Endothelial cell (in vitro differentiated cells): ENCODE measurements around the gene CACNG8. TPM values are rescaled to one million over a fixed set of nuclear protein-coding genes. Genes with fewer than 3 reads are reported as not detected.
"Not testable (repeated sequence)": the region's sequence is repeated elsewhere in the genome, so short reads cannot be mapped to it uniquely, and the experiment has no call there.

Experiments
- DNase-seq: peaks from one replicate; pipeline ENCODE4 v3.0.0; 2021; ENCODE audit warnings: low spot score
- H3K27ac Mint-ChIP-seq: one replicate; pipeline ENCODE4 v1.8.0; 2021; ENCODE audit warnings: mixed read lengths, inconsistent platforms; ENCODE audit not compliant: unreplicated experiment
- H3K27me3 Mint-ChIP-seq: one replicate; pipeline ENCODE4 v1.8.0; 2021; ENCODE audit warnings: mild to moderate bottlenecking, moderate library complexity, mixed read lengths, inconsistent platforms; ENCODE audit not compliant: unreplicated experiment
- H3K36me3 Mint-ChIP-seq: one replicate; pipeline ENCODE4 v1.8.0; 2021; ENCODE audit warnings: mild to moderate bottlenecking, low read depth, mixed read lengths, inconsistent platforms; ENCODE audit not compliant: unreplicated experiment
- H3K4me1 Mint-ChIP-seq: one replicate; pipeline ENCODE4 v1.8.0; 2021; ENCODE audit warnings: mild to moderate bottlenecking, mixed read lengths, inconsistent platforms; ENCODE audit not compliant: unreplicated experiment
- H3K4me3 Mint-ChIP-seq: one replicate; pipeline ENCODE4 v1.8.0; 2021; ENCODE audit warnings: mild to moderate bottlenecking, mixed read lengths, inconsistent platforms; ENCODE audit not compliant: unreplicated experiment
- H3K9me3 Mint-ChIP-seq: one replicate; pipeline ENCODE4 v1.8.0; 2021; ENCODE audit warnings: mixed read lengths, inconsistent platforms; ENCODE audit not compliant: unreplicated experiment
- CTCF ChIP-seq: fragments of 200-600 bp; sonication (generic); IDR thresholded peaks from one replicate; pipeline ENCODE4 v1.5.0; 2021; ENCODE audit warnings: antibody characterized with exemption; ENCODE audit not compliant: unreplicated experiment
- total RNA-seq: library from RNA; stranded (reverse); fragmentation: NEBNext Ultra II Directional; extraction: Animal tissue kit (Norgen Biotek cat#: 25700); gene quantifications from one replicate; pipeline ENCODE4 v1.2.1, GENCODE V29; 2021; ENCODE audit not compliant: unreplicated experiment

Gene CACNG8
- total RNA-seq, 1 donor from 2014 or later = 12.9 TPM

GRCh38 chr19:53945998-53946397 lies 16.7 kb upstream of the CACNG8 start:
- Mint-ChIP-seq H3K4me1 (peaks cover 9% of the 10 kb centered on the region), H3K9me3 (no peaks in the 10 kb centered on the region), H3K27ac (no peak overlapping the region), H3K4me3 (peak overlapping the region; percentile 86), H3K36me3 (no peaks in the 10 kb centered on the region), H3K27me3 (peaks cover 16% of the 10 kb centered on the region)
- TF ChIP-seq CTCF = no peak
- no peak for DNase-seq

GRCh38 chr19:53947624-53948023 lies 15.1 kb upstream of the CACNG8 start:
- H3K27me3 Mint-ChIP-seq = peaks cover 13% of the 10 kb centered on the region
- DNase-seq = peak; percentile 30
- H3K4me1 Mint-ChIP-seq = peaks cover 21% of the 10 kb centered on the region
- H3K36me3 Mint-ChIP-seq = peaks cover 3% of the 10 kb centered on the region
- no peaks in the 10 kb centered on the region for H3K9me3 Mint-ChIP-seq
- H3K27ac Mint-ChIP-seq = no peak overlapping the region
- TF ChIP-seq CTCF = no peak
- H3K4me3 Mint-ChIP-seq = no peak overlapping the region

GRCh38 chr19:53948611-53949010 lies 14.1 kb upstream of the CACNG8 start:
- H3K4me1 Mint-ChIP-seq = peaks cover 20% of the 10 kb centered on the region
- H3K36me3 Mint-ChIP-seq, DNase-seq, H3K9me3 Mint-ChIP-seq, H3K27me3 Mint-ChIP-seq, H3K27ac Mint-ChIP-seq, H3K4me3 Mint-ChIP-seq: not testable (repeated sequence)

GRCh38 chr19:53951436-53951835 lies 11.3 kb upstream of the CACNG8 start:
- Mint-ChIP-seq H3K36me3 (peaks cover 3% of the 10 kb centered on the region), H3K9me3 (no peaks in the 10 kb centered on the region), H3K27ac (peak overlapping the region; percentile 76), H3K4me3 (peak overlapping the region; percentile 33), H3K27me3 (peaks cover 5% of the 10 kb centered on the region), H3K4me1 (peaks cover 13% of the 10 kb centered on the region)
- TF ChIP-seq CTCF = no peak
- no peak for DNase-seq

GRCh38 chr19:53951947-53952346 lies 10.8 kb upstream of the CACNG8 start:
- no peak for TF ChIP-seq CTCF
- peak overlapping the region; percentile 33 for H3K4me3 Mint-ChIP-seq
- H3K27ac Mint-ChIP-seq = peak overlapping the region; percentile 76
- H3K36me3 Mint-ChIP-seq = peaks cover 3% of the 10 kb centered on the region
- DNase-seq = no peak
- no peaks in the 10 kb centered on the region for H3K9me3 Mint-ChIP-seq
- peaks cover 5% of the 10 kb centered on the region for H3K27me3 Mint-ChIP-seq
- H3K4me1 Mint-ChIP-seq = peaks cover 13% of the 10 kb centered on the region

GRCh38 chr19:53953383-53953782 lies 9.4 kb upstream of the CACNG8 start:
- H3K4me1 Mint-ChIP-seq = peaks cover 16% of the 10 kb centered on the region
- no peaks in the 10 kb centered on the region for H3K9me3 Mint-ChIP-seq
- no peak overlapping the region for H3K27ac Mint-ChIP-seq
- no peak overlapping the region for H3K4me3 Mint-ChIP-seq
- peaks cover 3% of the 10 kb centered on the region for H3K36me3 Mint-ChIP-seq
- no peak for DNase-seq
- peaks cover 2% of the 10 kb centered on the region for H3K27me3 Mint-ChIP-seq
- no peak for TF ChIP-seq CTCF
